ENCODE measurements around the gene MIB2. TPM values are rescaled to one million over a fixed set of nuclear protein-coding genes. Genes with fewer than 3 reads are reported as not detected.
A peak's percentile ranks its signal among the peaks of the same experiment; 100 is the strongest.

Gene MIB2
- total RNA-seq, 1 donor from 2014 or later: 135 TPM

DNA sequence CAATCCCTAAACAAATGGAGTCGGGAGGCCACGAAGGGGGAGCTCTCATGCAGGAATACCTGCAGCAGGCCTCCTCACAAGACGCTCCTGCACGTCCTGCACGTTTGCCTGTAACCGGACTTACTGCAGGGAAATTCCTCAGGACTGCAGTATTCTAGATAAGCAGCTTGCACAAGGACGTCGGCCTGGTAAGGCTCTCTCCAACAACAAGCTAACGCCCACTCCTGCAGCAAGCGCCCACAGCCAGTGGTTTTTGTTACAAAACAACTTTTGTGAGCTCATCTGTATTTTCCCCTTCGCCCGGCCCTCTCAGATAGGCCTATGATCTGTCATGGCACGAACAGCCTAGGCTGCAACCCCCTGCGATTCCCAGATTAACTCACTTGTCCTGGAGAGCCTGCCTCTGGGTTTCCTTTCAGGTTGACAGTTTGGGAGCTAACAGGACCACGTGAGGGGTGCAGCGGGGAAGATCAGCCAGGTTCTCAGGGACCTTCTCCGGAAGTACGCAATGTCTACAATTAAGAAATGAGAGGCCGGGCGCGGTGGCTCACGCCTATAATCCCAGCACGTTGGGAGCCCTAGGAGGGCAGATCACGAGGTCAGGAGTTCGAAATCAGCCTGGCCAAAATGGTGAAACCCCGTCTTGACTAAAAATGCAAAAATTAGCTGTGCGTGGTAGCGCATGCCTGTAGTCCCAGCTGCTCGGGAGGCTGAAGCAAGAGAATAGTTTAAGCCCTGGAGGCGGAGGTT, 921 bp upstream of the MIB2 start:
- DNase-seq (ENCODE audit: low spot score): peak; percentile 42

DNA sequence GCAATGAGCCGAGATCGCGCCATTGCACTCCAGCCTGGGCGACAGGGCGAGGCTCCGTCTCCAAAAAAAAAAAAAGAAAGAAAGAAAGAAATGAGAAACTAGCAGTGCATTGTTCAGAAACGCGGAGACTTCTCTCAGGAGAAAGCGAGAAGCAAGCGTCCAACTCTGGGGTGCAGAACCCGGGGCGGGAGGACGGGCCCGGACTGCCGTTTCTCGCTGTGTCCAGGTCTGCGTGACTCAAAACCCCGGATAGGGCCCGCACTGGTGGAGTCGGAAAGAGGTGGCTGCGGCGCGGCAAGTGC, 395 bp upstream of the MIB2 start:
- DNase-seq (ENCODE audit: low spot score): no peak

DNA sequence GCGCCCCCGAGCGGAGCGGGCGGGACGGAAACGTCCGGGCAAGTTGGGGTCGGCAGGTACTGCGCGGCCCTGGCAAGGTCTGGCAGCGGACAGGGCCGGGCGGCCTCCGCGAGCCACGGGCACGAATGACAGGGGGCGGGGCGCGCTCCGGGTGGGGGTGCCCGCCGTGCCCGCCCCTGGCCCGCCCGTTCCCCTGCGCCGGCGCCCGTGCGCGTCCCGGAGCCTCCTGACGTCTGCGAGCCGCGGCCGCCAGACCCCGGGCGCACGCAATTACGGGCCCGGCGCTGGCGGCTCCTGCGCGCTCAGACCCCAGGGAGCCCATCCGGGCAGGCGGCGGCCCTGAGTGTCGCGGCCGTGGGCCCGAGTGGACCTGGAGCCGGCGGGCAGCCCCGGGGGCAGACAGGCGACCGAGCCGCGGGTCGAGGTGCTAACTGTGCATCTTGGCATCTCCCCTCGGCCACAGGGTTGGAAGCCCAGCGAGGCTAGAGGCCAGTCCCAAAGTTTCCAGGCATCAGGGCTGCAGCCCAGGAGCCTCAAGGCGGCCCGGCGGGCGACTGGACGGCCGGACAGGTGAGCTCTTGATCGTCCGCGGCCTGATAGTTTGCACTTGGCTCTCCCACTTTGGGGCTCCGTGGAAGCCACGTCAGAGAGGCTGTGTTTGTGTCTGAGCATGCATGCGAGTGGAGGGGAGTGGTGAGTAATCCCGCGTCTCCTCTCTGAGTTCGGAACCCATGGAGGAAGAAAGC, 918 bp downstream of the MIB2 start:
- DNase-seq (ENCODE audit: low spot score): no peak

DNA sequence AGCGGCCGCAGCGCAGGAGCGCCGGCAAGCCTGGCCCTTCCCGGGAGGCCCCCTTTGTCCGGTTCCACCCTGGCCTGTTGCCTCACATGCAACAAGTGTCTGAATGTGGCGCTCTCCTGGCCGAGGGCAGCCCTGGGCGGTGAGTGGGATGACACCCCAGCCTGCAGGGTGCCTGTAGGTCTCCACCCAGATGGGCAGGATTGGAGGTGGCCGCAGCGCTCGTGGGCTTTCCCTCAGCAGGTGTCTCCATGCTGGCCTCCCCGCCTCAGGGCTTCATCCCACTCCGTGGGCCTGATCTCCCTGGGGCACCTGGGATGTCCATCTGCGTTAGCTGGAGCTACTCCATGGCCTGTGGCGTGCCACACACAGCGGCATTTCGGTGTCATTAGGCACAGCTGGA, 1.5 kb downstream of the MIB2 start:
- DNase-seq (ENCODE audit: low spot score): no peak

DNA sequence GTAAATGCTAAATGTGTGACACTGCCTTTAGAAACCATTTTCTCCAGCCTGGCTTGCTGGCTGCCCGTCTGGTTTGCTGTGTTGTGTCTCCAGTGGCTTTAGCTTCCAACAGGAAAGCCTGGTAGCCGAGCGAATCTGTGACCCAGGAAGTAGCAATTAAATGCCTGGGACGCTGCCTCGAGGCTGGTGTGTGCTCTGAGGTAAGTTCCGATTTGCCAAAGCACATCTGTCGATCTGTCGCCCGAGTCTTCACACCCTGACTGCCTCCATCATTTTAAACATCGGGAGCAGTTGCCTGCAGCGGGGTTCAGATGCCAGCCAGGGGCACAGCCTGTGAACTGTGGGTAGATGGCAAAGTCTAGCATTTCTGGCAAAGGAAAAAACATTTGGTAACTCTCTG, 2.2 kb downstream of the MIB2 start:
- no peak for DNase-seq (ENCODE audit: low spot score)

DNA sequence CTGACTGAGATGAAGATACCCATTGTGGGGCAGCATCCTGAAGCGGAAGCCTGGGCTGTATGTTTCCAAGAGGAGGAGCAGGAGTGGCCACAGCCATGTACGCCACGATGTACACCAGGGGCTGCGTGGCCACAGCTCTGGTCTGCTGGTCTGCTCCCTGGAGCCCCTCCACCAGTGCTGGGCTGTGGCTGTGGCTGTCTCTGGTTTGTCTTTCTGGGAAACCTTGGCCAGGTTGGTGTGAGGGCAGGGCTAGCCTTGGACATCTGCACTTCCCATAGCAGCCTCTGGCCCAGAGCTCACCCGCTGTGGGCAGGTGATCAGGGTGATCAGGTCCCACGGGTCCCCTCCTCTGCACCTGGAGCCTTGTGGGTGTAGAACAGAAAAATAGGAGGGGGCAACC, 2.6 kb downstream of the MIB2 start:
- no peak for DNase-seq (ENCODE audit: low spot score)

DNA sequence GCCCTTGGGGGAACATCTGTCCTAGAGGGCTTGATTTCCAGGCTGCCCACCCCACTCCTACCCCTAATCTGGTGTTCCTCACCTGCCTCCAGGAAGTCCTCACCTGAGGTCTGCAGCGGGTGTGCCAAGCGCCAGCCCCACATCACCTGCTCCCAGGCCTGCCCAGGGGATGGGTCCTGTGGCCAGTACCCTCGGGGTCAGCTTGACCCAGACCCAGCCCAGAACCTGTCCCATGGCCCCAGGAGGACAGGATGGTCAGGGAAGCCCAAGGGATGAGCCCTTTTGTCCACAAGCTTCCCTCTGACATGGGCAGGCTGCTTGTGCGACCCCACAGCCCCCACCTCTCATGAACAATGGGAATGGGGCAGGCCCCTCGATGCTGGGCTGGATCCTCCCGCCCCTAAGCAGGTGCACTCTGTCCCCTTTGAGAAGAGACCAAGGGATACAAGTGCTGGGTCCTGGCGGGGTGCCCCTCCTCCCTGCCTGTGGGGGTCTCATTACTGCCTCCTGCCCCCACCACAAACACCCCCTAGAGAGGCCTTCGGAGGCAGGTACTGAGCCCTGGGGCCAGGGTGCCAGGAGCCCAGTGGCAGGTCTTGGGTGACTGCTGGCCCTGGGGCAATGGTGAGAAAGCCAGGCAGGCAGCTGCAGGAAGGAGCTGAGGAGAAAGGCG, 3.2 kb downstream of the MIB2 start:
- DNase-seq (ENCODE audit: low spot score): no peak

DNA sequence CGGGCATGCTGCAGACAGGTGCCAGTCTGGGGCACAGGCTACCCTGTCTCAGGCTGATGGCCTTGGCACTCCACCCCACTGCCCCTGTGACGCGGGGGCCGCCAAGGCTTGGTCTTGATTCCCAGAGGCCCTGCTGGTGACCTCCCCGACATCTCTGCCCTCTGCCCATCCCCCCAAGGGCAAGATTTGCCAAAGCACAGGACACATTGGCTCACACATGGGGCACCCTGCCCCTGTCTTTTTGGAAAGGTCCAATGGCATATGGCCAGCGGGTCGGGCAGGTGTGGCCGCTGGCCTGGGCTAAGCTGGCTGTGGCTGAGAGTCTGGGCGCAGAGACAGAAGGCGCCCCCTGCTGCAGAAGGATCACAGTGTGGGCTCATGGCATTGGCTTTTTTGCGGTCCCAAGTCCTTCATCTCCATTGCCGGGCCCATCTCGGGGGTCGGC, 4.6 kb downstream of the MIB2 start:
- DNase-seq (ENCODE audit: low spot score): no peak

DNA sequence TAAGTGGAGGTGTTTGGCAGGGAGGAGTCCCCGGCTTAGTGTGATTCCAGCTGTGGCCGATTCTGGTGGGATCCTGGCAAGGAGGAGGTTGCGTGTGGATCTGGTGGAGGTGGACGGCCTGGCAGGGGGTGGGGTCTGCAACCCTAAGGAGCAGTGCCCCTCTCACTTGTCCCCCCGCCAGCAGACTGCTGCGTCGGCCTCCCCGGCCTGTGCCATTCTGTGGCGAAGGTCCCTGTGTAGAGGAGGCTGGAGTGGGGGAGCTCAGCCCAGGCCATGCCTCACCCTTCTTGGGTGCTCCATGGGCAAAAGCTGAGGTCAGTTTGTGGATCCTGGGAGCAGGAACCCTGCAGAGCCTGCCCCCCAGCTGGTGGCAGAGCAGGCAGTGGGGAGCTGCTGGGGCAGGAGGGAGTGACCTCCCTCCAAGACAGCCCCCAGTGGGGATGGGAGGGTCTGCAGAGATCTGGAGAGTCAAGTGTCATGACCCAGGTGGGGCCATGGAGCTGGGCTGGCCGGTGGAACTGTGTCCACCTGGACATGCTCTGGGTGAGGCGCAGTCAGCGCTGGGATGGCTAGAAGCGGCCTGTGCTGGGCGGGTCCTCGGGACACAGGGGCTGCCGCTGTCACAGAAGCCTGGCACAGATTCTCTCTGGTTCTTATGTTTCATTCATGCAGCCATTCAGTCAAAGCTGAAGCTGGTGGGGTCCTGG, 5.3 kb downstream of the MIB2 start:
- no peak for DNase-seq (ENCODE audit: low spot score)

DNA sequence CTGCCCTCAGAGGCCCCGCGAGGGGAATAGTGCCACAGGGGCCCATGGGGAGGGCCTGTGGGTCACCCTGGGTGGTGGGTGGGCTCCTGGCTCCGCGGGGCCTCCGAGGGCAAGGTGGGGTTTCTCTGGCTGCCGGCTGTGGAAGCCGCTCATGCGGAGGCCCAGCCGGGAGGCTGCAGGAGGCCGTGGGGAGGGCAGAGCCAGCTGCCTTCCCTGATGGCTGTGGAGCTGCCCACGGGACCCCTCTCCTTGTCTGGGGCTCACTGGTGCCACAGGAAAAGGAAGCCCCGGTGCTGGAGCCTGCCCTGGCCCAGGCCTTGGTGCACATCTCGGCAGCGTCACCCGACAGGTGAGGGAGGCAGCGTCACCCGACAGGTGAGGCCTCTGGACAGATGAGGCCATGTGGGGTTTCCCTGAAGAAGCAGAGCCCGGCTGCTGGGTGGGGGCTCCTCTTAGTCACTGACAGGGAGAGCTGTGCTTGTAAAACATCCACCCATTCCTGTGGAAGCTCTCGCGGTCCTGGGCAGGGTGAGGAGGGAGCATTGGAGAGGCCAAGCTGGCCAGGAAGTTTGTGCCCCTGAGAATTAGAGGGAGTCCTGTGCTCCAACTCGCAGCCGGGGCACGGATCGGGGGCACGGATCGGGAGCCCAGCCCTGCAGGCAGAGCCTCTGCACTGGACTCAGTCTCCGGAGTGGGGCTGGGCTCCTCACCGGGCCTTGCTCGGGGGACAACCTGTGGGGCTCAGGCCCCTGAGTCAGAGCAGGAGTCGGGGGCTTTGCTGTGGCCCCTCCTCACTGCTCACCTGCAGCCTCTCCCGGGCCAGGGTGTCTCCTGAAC, 6.1 kb downstream of the MIB2 start:
- no peak for DNase-seq (ENCODE audit: low spot score)

DNA sequence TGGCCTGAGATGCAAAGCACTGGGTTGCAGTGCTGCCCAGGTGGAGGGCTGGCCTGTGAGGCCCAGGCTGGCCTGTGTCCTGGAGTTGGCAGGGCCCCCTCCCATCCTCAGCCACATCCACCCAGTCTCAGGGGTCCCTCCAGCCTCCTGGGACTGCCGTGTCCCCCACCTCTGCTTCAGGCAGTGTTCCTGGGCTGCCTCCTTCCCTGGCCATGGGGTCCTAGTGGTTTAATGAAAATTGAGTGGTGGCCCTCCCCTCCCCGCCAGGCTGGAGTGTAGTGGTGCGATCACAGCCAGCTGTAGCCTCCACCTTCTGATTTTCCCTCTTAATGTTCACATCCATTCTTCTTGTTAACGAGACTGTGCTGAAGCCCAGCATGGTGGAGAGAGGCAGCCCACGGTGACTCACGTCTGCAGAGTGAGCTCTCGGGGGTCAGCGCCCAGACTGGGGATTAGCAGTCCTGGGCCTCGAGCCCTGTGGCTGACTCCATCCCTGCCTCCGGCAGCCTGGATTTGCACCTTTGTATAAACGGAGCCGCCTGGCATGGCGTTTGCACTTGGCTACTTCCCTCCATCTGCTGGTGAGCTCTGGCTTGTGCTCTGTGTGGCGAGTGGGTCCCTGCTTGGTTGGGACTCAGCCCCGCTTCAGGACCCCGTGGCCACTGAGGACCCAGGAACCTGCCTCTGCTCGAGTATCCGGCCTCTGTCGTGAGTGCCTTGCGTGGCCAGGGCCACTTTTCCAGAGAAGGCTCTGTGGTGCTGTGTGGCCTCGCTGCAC, 6.9 kb downstream of the MIB2 start:
- no peak for DNase-seq (ENCODE audit: low spot score)

DNA sequence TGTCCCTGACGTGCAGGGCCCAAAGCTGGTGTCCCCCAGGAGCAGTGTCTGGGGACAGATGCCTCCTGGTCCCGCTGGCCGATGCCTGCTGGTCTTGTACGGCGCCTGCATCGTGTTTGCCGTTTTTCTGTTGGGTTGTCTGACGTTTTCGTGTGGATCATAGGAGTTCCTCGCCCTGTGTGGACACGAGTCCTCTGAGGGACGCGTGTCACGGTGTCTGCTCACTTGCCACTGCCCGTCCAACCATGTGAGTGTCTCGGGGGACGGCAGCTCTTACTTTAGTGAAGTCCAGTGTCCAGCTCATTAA, 7.4 kb downstream of the MIB2 start:
- no peak for DNase-seq (ENCODE audit: low spot score)

DNA sequence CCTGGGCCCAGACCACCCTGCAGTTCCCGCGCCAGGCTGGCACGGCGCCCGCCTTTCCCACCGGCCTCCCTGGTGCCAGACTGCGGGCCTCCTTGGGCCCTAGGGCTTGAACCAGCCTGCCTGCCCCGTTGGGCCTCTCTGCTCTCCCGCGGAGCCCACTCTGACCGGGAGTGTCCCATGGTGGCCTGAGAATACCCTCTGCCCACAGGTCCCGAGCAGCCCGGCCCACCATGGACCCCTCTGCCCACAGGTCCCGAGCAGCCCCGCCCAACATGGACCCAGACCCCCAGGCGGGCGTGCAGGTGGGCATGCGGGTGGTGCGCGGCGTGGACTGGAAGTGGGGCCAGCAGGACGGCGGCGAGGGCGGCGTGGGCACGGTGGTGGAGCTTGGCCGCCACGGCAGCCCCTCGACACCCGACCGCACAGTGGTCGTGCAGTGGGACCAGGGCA, 7.9 kb downstream of the MIB2 start:
- no peak for DNase-seq (ENCODE audit: low spot score)

DNA sequence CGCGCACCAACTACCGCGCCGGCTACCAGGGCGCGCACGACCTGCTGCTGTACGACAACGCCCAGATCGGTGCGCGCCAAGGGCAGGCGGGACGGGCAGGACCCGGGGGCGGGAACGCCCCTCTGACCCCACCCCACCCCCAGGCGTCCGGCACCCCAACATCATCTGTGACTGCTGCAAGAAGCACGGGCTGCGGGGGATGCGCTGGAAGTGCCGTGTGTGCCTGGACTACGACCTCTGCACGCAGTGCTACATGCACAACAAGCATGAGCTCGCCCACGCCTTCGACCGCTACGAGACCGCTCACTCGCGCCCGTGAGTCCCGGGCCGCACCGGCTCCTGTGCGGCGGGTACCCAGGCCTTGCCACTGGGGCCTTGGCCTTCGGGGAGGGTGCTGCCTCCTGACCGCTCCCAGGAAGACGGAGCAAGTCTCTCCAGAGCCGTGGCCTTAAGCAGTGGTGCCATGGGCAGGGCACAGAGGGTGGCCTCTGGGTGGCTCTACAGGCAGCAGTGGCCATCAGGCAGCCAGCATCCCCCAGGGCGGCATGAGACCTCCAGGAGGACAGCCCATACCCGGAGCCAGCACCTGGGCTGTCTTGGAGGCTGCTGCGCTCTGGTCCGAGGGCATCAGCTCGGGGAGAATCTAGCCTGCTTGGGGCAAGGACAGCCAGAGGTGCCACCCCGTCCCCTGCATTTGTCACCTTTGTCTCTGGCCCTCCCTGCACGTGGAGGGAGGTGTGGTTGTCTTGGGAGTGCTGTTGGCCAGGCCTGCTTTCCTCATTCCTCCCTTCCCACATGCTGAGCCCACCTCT, 8.5 kb downstream of the MIB2 start:
- no peak for DNase-seq (ENCODE audit: low spot score)

DNA sequence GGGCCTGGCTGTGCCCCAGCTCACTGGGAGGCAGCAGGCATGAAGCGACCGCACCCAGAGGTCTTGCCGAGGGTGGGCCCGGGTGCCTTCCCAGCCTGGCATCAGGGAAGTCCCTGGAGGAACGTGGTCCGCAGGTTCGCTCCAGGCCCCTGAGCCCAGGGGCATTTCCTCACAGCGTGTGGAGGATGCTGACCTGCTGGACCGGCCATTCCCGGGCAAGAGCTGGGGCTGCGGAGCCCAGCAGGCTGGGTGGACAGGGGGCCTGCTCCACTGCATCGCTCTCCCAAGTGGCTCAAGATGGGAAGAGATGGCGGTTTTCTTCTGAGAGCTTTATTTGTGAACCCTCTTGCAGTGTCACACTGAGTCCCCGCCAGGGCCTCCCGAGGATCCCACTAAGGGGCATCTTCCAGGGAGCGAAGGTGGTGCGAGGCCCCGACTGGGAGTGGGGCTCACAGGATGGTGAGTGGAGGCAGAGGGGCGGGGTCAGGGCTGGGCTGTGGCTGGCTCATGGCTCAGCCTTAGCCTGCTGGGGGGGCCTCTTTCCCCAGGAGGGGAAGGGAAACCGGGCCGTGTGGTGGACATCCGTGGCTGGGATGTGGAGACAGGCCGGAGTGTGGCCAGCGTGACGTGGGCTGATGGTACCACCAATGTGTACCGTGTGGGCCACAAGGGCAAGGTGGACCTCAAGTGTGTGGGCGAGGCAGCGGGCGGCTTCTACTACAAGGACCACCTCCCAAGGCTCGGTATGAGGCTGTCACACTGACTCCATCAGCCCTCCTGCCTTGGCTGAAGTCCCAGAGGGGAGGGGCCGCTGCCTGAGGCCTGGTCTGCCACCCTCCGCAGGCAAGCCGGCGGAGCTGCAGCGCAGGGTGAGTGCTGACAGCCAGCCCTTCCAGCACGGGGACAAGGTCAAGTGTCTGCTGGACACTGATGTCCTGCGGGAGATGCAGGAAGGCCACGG, 9.4 kb downstream of the MIB2 start:
- no peak for DNase-seq (ENCODE audit: low spot score)

DNA sequence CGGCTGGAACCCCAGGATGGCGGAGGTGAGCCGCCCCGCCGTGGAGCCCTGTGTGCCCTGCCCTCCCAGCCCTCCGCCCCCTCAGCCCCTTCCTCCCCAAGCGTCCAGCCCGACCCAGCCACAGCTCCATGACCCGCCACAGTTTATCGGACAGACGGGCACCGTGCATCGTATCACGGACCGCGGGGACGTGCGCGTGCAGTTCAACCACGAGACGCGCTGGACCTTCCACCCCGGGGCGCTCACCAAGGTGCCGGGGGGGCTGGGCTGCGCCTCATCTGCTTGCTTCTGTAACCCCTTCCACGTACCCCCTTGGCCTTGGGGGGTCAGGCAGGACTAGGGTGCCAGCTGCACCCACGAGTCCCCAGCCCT, 10.1 kb downstream of the MIB2 start:
- DNase-seq (ENCODE audit: low spot score): no peak

DNA sequence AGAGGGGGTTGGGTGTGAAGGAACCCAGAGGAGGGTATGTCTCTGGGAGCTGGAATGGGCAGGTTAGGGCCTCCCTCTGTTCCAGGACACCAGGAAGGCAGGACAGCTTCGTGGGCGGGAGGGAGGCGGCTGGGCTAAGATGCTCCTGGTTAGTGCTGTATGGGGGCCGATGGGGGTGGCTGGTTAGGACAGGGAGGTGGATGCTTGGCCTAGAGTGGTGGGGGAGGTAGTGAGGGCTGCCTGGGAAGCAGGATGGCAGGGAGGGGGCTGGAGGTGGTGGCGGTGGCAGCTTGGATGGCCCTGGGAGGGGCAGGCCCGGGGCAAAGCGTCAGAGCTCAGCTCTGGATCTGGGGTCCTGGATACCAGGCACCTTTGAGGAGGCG, 10.5 kb downstream of the MIB2 start:
- no peak for DNase-seq (ENCODE audit: low spot score)

DNA sequence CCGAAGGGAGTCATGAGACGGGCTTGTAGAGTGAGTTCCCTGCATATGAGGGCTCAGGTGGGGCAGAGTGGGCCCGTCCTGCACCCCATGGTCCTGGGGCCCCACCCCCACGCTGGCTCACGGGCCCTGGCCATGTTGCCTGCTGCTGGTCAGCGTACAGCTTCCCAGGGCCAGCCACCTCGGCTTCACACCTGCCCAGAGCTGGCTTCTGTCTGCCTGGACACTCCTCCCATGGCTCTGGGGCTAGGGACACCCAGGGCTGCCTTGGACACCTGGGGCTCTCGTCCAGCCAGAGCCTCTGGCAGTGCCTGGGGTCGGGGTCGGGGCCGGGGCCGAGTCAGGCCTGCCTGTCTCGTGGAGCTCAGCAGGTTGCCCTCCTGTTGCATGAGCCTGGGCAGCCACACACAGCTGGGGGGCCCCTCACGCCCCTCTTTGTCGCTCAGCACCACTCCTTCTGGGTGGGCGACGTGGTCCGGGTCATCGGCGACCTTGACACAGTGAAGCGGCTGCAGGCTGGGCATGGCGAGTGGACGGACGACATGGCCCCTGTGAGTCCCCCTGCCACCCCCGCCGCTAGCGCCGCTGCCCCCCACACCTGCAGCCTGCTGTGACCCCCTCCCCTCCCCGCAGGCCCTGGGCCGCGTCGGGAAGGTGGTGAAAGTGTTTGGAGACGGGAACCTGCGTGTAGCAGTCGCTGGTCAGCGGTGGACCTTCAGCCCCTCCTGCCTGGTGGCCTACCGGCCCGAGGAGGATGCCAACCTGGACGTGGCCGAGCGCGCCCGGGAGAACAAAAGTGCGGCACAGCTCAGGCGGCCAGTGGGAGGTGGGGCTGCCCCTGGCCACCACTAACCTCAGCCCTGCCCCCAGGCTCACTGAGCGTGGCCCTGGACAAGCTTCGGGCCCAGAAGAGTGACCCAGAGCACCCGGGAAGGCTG, 11.2 kb downstream of the MIB2 start:
- DNase-seq (ENCODE audit: low spot score): no peak
